Fibroblast of gingiva (primary cell): ENCODE measurements around the gene COL6A2.
"Not testable (repeated sequence)": the region's sequence is repeated elsewhere in the genome, so short reads cannot be mapped to it uniquely, and the experiment has no call there.

Experiments
- DNase-seq: peaks from one replicate; pipeline ENCODE4 v3.0.0-alpha.2; 2011; ENCODE audit warnings: low read depth

COL6A2 gene

GRCh38 chr21:46144464-46145070 is 46.7 kb downstream of the COL6A2 start:
- DNase-seq: no peak

- no peak for DNase-seq
These were observed 47.4 kb downstream of the COL6A2 start for GRCh38 chr21:46145159-46145839.

- no peak for DNase-seq
These were observed 48.2 kb downstream of the COL6A2 start for GRCh38 chr21:46145840-46146691.

DNA sequence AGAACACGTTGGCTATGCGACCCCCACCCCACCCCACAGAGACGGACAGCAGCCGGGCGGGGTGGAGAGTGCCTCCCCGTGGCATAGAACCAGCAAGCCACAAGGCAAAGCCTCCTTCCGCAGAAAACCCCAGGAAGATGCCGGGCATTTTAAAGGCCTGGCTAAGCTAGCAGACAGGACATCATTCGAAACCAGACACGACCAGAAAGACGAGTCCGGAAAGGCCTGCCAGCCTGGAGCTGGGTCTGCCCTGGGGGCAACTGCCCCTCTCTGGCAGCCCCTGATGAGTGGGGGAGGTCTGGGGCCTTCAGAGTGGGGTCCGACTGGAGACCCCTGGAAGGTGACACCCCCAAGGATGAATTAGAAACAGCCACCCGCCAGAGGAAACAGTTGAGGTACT is 48.9 kb downstream of the COL6A2 start:
- no peak for DNase-seq

- not testable (repeated sequence) for DNase-seq
These were observed 49.5 kb downstream of the COL6A2 start for GRCh38 chr21:46147429-46147828.

DNA sequence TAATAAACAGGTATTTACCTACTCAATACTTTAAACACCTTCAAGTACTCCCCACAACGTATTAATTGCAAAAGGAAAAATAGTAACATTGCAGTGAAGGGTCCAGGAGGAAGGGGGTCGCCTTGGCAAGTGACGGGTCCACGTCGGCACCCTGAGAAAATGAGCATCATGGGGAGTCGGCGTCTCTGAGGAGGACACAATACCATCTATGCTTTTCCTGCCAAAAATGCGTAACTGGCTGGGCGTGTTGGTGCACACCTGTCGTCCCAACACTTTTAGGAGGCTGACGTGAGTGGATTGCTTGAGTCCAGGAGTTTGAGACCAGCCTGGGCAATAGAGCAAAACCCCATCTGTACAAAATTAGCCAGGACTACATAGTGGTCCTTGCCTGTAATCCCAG is 50.2 kb downstream of the COL6A2 start:
- DNase-seq: no peak

DNA sequence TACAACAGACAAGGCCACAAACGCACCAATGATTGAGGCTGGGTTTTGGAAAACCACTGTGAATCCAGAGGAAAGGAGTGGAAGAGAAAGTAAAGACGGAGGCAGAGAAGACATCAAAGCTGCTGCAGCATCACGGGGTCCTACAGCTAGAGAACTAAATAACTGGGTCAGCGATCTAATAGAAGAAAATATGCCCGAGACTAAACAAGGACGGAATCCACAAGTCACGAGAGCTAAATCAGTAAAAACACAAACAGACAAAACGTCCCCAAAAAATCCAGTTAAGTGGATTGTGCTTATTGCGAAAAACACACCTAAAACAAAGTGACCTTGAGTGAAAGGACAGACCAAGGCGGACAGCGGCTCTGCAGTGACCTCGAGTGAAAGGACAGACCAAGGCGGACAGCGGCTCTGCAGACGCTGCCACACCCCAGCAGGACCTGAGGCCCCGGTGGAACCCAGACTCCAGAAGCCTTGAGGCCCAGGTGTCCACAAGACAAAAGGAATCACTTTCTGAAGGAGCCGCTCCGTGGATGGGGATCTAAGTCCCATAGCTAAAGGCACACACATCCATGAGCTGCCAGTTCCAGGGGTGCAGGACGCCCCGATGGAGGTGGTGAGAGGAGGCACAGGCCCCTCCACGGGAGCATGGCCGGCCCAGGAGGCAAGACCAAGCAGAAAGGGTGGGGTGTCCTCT is 51.4 kb downstream of the COL6A2 start:
- no peak for DNase-seq

- no peak for DNase-seq
These were observed 52.2 kb downstream of the COL6A2 start for GRCh38 chr21:46150073-46150472.

DNA sequence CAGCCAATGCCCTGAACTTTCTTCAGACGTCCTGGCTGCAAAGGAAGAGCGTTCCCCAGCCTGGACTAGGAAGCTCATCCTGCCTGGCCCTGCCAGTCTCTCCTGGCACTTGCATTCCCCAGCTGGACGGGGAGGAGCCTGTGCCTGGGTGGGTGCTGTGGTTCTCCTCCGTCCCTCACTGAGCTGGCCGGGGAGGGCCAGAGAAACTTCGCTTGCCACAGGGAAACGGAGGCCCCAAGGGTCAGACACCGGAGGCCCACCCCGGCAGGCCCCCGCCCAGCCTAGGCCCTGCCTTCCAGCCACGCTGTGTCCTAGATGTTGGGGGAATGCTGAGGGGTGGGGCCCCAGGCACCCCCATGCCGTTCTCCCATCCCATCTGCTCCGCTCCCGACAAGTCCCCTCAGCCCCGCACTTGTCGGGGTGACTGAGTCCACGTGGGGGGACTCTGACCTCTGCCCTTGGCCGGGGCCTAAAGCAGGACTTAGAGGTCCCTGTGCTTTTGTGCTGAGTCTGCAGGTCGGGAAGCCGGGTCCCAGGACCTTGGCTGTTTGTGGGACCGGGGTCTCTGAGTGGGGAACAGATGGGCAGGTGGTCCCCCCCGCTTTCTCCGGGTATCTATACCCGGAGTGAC is 52.7 kb downstream of the COL6A2 start:
- no peak for DNase-seq

DNA sequence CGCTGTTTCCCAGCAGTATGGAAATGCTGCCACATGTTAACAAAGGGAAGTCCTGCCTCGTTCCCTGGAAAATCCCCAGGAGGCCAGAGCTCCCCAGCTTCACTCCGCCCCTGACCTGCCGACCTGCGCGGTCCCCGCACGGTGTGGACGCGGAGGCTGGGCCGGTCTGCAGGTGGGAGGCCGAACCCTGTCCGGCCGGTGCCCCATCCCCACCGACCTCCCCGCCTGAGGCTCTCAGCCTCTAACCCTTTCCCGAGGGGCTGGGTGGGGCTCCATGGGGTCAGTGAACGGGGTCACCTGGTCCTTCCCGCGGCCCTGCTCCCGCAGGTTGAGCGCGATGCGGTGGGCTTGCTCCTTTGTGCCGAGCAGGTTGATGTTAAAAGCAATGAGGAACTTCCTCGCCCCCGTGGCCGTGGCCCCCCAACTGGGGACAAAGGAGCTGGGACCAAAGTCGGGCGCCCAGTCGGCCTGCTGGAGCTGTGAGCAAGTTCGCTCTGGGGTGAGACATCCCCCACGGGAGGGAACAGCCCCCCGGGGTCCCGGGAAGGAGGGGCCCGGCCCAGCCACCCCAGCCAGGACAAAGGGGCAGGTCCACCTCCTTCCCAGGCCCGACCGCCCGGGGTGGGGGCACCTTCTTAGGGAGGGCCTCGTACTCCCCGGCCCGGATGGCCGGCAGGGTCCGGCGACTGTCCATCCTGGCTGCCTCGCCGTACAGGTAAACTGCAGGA is 53.5 kb downstream of the COL6A2 start:
- DNase-seq: no peak

DNA sequence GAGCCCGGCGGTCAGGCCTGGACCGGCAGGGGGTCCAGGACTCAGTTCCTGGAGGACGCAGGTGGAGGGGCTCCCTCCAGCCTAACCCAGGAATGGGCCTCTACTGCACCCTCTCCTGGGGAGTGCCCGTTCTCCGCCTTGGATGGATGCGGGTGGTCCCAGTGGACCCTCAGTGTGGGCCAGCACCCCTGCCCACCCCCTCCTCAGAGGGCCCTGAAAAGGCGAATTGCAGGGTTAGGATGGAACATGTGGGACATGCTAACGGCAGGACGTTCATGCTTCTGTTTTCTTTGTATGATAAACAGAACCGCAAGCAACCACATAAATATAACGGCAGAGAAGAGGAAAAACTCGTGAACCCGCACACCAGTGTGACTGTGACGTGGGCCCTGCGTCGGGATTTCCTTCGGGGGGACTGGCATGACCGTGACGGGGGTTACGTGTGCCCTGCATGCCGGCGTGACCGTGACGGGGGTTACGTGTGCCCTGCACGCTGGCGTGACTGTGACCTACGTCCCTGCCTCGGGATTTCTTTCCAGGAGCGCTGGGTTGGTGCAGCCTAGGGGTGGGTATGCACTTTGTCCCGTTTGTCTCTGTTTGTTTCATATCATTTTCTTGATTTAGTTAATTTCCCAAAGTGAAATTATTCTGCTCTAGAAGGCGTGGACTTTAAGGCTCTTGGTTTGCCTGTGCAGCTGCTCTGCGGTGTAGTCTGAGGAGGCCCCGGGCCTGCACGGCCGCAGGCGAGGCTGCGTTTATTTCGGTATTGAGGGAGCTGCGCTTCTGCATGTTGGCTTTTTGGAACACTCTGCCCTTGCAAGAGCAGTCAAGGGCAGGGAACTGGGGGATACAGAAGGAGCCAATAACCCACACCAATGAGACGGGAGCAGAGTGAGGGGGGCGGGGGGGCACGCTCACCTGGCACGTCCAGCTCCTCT is 54.3 kb downstream of the COL6A2 start:
- no peak for DNase-seq

GRCh38 chr21:46152927-46153246 is 55.0 kb downstream of the COL6A2 start:
- no peak for DNase-seq

DNA sequence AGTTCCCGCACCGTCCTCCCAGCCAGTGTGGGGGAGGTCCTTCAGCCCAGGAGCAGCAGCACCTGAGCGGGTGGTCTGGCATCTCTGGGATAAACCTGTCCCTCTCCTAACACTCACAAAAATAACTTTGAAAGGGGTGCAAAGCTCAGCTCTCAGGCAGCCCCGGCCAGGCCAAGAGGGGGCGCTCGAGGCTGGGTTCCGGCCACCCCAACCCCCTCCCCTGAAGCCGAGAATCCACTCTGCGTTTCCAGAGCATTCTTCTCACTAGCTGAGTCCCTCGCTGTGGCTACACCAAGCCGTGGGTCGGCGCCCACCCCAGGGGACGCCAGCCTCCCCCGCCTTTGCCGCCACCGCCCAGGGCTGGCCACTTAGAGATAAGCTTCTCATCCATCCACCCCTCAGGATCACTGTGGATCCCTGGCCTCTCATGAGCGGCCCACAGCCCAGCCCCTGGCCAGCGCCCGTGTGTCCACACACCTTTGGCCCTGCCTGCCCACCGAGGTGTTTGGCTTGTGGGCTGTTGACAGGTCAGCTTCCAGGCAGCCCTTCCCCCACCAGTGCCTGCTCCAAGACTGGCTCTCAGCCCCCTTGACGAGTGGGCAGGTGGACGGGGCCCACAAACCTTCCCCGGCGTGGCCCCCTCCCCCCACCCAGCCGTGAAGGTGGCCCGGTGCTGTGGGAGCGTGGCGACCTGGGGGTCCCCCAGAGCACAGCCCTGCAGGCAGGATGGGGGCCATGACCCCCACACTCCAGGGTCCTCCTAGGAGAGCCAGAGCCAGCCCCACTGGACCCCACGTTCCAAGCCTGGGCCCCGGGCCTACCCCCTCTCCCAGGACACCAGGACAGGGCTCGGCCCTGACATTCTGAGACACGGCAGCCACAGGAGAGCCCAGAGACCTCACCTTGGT is 55.6 kb downstream of the COL6A2 start:
- DNase-seq: no peak

GRCh38 chr21:46154155-46154954 is 56.4 kb downstream of the COL6A2 start:
- no peak for DNase-seq

- no peak for DNase-seq
These were observed 57.1 kb downstream of the COL6A2 start for GRCh38 chr21:46154955-46155513.

DNA sequence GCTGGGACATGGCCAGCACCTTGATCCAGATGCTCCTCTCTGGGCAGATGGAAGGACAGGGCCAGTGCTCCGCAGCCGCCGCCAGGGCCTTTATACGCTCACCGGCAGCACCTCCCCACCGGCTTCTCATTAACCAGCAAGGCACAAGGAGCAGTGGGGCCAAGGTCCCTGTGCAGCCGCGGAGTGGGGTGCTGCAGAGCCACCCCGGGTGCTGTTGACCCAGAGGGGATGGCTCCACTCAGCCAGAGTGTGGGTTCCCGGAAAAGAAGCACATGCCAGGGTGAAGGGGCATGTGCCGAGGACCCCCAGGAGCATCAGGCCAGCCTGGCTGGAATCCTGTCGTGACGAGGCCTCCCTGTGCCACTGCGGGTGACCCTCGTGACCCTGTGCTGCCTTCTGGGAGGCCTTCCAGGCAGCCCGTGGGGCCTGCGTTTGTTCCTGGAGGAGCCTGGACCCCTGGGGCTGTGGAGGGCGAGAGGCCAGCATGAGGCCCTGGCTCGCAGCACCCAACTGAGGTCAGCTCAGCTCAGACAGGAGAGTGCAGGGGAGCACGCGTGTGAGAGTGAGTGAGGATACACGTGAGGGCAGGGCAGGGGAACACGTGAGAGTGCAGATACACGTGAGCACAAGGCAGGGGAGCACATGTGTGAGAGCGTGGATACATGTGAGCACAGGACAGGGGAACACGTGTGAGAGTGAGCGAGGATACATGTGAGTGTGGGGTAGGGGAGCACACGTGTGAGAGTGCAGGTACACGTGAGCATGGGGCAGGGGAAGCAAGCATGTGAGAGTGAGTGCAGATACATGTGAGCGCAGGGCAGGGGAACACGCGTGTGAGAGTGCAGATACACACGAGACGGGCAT is 57.8 kb downstream of the COL6A2 start, which contains the start of gene FTCD:
TSS of gene FTCD (minus strand) at position 66 of the 864 bp plus-strand sequence. CDS start at position 10, 56 bp downstream.
- no peak for DNase-seq

DNA sequence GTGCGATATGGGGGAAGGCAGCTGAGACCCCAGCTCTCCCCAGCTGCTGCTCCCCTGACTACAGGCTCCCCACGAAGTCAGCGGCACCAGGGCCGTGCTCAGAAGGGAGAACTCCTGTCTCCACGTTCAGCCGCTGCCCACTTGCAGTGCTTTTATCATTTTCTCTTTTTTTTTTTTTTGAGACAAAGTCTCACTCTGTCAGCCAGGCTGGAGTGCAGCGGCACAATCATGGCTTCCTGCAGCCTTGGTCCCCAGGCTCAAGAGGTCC is 58.4 kb downstream of the COL6A2 start:
- no peak for DNase-seq
